SH-SY5Y (cell line): ENCODE data around the gene ZNF76.

Experiments used
- GATA2 ChIP-seq: IDR thresholded peaks from 2 replicates; pipeline ENCODE4 v1.6.1; 2011; ENCODE audit warnings: mild to moderate bottlenecking, low read depth, low read length
- GATA3 ChIP-seq: IDR thresholded peaks from 2 replicates; pipeline ENCODE4 v1.6.1; 2011; ENCODE audit warnings: low read depth, mild to moderate bottlenecking, low read length, moderate library complexity

DNA sequence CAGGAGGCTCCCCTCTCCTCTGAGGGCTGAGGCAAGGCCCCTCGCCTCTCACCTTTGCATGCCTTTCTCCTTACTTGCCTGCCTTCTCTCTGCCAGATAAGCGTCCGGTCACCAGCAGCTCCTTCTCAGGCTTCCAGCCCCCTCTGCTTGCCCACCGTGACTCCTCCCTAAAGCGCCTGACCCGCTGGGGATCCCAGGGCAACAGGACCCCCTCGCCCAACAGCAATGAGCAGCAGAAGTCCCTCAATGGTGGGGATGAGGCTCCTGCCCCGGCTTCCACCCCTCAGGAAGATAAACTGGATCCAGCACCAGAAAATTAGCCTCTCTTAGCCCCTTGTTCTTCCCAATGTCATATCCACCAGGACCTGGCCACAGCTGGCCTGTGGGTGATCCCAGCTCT is 61.6 kb downstream of the ZNF76 start:
- TF ChIP-seq GATA2 (no peak), GATA3 (no peak)
